Cortex of kidney (tissue), 1 donor: ENCODE measurements around the gene TRIM47.

Experiments used
- DNase-seq: peaks from one replicate; lab custom pipeline; 2025; lab: John Stamatoyannopoulos, UW

The TRIM47 gene

DNA sequence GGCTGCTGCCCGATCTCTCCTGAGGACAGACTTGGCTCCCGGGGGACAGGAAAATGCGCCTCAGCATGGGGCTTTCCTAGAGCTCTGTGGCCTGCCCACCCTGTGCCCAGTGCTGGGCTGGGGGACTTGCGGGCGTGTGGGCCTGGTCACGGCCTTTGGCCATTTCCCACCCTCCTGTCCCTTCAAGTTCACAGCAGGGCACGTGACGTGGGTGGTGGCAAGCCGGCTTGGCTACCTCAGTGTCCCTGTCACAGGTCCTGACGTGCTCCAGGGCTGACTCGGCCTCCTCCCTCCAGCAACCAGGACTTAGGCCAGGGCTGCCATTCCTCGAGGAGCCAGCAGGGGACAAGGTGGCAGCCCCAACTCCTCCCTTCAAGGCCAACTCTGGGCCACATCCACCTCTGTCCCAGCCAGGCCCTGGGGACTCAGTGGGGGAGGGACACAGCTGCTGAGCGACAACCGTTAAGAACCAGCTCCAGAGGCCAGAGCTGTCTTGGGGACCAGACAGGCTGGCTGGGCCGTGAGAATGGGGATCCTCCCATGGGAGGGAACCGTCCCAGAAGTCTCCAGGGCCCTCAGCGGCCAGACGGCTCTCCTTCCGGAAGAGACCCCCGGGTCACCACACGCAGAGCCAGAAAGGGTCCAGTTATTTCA is 33.2 kb downstream of the TRIM47 start:
- no peak for DNase-seq

- no peak for DNase-seq
Observed at GRCh38 chr17:75844530-75845057, 33.8 kb downstream of the TRIM47 start.

GRCh38 chr17:75843577-75844529 is 34.5 kb downstream of the TRIM47 start, which contains the start of gene UNC13D:
Gene UNC13D, minus strand, starts transcription at chr17:75844404. Its CDS starts 67 bp downstream, at chr17:75844337.
- no peak for DNase-seq

GRCh38 chr17:75842963-75843576 is 35.3 kb downstream of the TRIM47 start:
- DNase-seq = no peak

DNA sequence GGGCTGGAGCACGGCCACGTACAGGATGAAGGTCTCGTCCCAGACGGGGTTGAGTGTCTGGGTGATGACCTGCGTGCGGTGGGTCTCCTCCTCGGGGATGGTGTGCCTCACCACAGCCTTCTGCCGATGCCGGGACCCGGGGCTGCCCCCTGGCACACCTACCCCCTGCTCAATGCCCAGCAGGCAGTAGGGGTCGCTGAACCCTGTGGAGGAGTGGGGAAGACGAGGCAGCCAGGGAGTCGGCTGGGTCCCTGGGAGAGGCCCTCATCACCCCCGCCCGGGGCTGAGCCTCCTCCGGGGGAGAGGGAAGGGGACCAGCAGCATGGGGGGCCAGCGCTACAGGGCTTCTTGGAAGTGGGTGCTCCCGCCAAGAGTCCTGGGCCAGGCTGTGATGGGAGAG is 36.0 kb downstream of the TRIM47 start:
- DNase-seq = no peak

- no peak for DNase-seq
Observed at GRCh38 chr17:75840799-75841164, 37.6 kb downstream of the TRIM47 start.

- DNase-seq = no peak
Observed at GRCh38 chr17:75839942-75840798, 38.2 kb downstream of the TRIM47 start.

DNA sequence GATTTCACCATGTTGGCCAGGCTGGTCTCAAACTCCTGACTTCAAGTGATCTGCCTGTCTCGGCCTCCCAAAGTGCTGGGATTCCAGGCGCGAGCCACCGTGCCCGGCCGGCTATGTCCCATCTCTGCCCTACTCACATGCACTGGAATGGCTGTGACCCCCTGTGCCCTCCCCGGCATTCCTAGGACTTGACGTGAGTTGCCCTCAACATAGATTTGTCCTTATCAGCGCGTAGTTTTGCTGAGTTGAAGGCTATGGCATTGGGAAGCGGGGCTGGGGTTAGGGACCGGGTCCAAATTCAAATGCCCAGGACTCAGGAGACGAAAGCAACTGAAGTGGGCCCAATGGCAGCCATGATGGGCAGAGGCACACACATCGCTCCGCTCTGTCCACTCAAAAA is 40.0 kb downstream of the TRIM47 start:
- no peak for DNase-seq

DNA sequence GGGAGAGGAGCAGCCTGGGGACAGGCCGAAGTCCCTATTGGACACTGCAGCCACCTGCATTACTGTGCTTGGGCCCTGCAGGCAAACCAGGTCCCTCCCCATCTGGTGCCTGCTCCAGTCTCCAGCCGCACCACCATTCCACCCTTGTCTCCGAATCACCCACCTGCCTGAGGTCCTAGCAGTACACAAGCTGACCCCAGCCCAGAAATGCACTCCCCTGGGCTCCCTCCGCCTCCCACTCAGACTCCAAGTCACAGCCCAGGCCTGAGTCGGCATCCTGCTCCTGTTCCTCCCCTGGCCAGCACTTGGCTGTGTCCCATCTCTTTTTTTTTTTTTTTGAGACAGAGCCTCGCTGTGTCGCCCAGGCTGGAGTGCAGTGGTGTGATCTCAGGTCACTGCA is 40.5 kb downstream of the TRIM47 start:
- DNase-seq = no peak

- no peak for DNase-seq
Observed at GRCh38 chr17:75836605-75837004, 41.8 kb downstream of the TRIM47 start.

DNA sequence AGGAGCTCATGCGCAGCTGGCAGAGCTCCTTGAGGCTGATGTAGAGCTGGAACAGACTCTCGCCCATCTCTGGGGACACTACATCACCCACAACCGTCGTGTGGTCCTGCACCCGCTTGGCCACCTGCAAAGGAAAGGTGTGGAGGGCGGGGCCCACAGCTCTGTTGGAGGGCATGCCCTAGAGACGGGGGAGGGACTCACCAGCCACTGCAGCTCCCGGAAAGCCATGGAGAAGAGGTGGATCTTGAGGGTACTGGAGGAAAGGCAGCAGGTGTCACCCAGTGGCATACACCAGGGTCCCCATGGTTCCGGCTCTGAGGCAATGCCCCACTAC is 42.8 kb downstream of the TRIM47 start:
- DNase-seq = no peak

- no peak for DNase-seq
Observed at GRCh38 chr17:75834928-75835653, 43.3 kb downstream of the TRIM47 start.

DNA sequence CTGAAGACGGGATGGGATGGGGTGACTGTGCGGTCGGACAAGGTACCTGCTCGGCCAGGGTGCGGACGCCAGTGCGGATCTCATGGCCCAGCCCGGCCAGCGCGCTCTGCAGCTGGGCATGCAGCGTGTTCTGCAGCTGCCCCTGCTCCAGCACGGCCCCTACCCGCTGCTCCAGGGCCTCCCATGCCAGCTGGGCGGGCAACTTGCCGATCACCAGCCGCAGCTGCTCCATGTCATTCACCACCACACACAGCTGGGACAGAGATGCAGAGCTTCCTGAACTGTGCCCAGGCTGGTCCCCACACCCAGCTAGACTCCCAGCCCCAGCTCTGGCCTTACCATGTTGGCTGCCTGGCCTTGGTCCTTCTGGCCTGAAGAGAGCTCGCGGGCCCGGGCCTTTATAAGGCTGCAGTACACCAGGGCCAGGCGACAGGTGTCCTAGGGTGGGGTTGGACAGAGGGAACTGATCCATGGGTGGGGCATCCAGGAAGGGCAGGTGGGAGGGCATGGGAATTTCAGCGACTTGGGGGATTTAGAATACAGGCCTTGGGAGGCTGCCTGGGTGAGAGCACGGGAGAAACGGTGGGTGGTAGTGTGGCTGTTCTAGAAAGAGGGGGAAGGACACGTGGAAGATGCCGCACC is 44.0 kb downstream of the TRIM47 start:
- no peak for DNase-seq

- no peak for DNase-seq
Observed at GRCh38 chr17:75832652-75833400, 45.6 kb downstream of the TRIM47 start.

- no peak for DNase-seq
Observed at GRCh38 chr17:75832164-75832651, 46.2 kb downstream of the TRIM47 start.

DNA sequence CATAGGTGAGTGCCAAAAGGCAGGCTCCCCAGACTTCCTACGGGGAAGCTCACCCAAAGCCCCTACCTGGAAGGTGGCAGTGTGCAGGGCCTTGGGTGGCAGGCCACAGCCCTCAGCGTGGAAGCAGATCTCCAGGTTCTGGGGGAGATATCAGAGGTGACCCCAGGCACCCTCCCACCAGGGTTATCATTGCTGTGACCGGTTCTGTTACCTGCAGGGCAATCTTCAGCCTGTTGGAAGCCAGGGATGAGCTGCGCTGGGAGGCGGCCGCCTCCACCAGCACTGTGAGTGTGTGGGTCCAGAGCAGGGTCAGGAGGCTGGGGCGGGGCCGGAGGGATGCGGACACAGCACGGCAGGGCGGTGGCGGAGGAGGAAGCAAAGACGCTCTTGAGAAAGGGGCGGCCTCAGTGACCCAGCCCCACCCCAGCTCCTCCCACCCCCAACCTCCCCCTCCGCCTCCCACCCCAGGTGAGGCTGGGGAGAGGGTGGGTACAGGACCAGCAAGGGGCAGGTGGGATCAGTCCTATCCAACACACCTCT is 47.3 kb downstream of the TRIM47 start:
- no peak for DNase-seq

DNA sequence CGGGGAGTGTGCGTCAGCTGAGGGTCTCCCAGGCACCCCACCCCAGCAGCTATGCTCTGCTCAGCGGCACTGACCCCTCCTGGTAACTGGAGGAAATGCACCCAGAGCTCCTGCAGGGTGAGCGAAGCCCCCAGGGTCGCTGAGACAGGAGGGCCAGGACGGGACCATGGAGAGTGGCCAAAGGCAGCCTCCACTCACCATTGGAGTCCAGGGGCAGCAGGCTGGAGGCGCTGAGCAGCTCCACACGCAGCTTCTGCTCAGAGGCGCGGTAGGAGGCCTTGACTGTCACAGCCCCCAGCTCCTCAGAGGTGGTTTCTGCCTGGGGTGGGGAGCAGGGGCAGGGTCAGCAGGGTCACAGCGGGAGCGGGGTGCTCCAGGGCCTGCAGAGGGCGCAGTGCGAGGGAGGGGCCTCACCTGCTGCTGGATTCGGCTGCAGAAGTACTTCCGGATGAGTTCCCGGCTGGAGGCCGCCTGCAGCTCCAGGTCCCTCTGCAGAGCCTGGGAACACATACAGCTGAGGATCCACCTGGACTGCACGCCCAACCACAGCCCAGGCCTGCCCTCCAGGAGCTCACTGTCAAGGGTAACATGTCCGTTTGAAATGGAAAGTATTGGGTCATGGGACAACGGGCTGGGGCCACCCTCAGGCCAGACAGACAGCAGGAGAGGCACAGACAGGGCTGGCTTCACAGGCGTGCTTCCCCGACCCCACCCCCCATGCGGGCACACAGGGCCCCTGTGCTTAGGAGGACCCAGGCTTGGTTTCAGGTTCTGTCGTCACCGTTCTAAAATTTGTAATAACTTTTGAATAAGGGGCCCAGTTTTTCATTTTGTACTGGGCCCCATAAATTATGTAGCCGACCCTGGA is 48.0 kb downstream of the TRIM47 start:
- DNase-seq = no peak

GRCh38 chr17:75829747-75830146 is 48.6 kb downstream of the TRIM47 start:
- DNase-seq = no peak
